Mesendoderm (in vitro differentiated cells): ENCODE results near the gene TRIM69.
"Not testable (repeated sequence)": the region's sequence is repeated elsewhere in the genome, so short reads cannot be mapped to it uniquely, and the experiment has no call there.

Experiments
- DNase-seq: peaks from one replicate; pipeline ENCODE4 v3.0.0; 2013
- H2AK5ac ChIP-seq: 2 replicates; pipeline ENCODE4 v1.6.1; 2013; ENCODE audit warnings: low read length, inconsistent platforms
- H2BK120ac ChIP-seq: 2 replicates; pipeline ENCODE4 v1.6.1; 2013; ENCODE audit warnings: low read depth, mild to moderate bottlenecking, low read length, moderate library complexity, mixed read lengths
- H2BK15ac ChIP-seq: replicated peaks from 2 replicates; pipeline ENCODE4 v1.6.1; 2013; ENCODE audit warnings: low read depth, mild to moderate bottlenecking, moderate library complexity
- H2BK5ac ChIP-seq: 2 replicates; pipeline ENCODE4 v1.6.1; 2013; ENCODE audit warnings: low read length, inconsistent platforms
- H3K18ac ChIP-seq: 2 replicates; pipeline ENCODE4 v1.6.1; 2013; ENCODE audit warnings: mild to moderate bottlenecking, low read length, mixed read lengths
- H3K23ac ChIP-seq: one replicate; pipeline ENCODE4 v1.6.1; 2013; ENCODE audit warnings: low read length
- H3K27ac ChIP-seq: 2 replicates; pipeline ENCODE4 v1.5.1; 2013; ENCODE audit warnings: low read depth, mild to moderate bottlenecking, inconsistent platforms, low read length, moderate library complexity
- H3K27me3 ChIP-seq: 2 replicates; pipeline ENCODE4 v1.6.1; 2013; ENCODE audit warnings: low read length, control low read depth, mild to moderate bottlenecking, inconsistent platforms; ENCODE audit not compliant: insufficient read depth, poor library complexity
- H3K36me3 ChIP-seq: 2 replicates; pipeline ENCODE4 v1.6.1; 2013; ENCODE audit warnings: low read length, inconsistent platforms; ENCODE audit not compliant: control insufficient read depth, insufficient read depth
- H3K4ac ChIP-seq: one replicate; pipeline ENCODE4 v1.6.1; 2013; ENCODE audit warnings: low read depth, mild to moderate bottlenecking, low read length, moderate library complexity
- H3K4me1 ChIP-seq: 2 replicates; pipeline ENCODE4 v1.6.1; 2013; ENCODE audit warnings: low read depth, low read length, inconsistent platforms; ENCODE audit not compliant: control insufficient read depth
- H3K4me2 ChIP-seq: 2 replicates; pipeline ENCODE4 v1.6.1; 2013; ENCODE audit warnings: low read length
- H3K4me3 ChIP-seq: 2 replicates; pipeline ENCODE4 v1.5.1; 2013; ENCODE audit warnings: mild to moderate bottlenecking, low read length
- H3K56ac ChIP-seq: one replicate; pipeline ENCODE4 v1.6.1; 2013; ENCODE audit warnings: low read length
- H3K79me1 ChIP-seq: 2 replicates; pipeline ENCODE4 v1.6.1; 2013; ENCODE audit warnings: low read length, inconsistent platforms
- H3K79me2 ChIP-seq: 2 replicates; pipeline ENCODE4 v1.6.1; 2013; ENCODE audit warnings: mild to moderate bottlenecking, low read length; ENCODE audit not compliant: control insufficient read depth, insufficient read depth
- H3K9ac ChIP-seq: 2 replicates; pipeline ENCODE4 v1.6.1; 2013; ENCODE audit warnings: low read length, inconsistent platforms
- H4K5ac ChIP-seq: one replicate; pipeline ENCODE4 v1.6.1; 2013; ENCODE audit warnings: low read length
- H4K8ac ChIP-seq: one replicate; pipeline ENCODE4 v1.6.1; 2013; ENCODE audit warnings: low read depth, mild to moderate bottlenecking, control low read depth, low read length, moderate library complexity
- WGBS: extraction: QIAGEN DNeasy Blood & Tissue Kit; methylation state at CpG from one replicate; pipeline ENCODE4 v1.1.7; 2013; ENCODE audit warnings: low lambda C conversion rate, missing lambda C conversion rate; ENCODE audit not compliant: insufficient coverage; ENCODE audit errors: extremely low coverage; 5-methylcytosine and 5-hydroxymethylcytosine counted together

Gene TRIM69

DNA sequence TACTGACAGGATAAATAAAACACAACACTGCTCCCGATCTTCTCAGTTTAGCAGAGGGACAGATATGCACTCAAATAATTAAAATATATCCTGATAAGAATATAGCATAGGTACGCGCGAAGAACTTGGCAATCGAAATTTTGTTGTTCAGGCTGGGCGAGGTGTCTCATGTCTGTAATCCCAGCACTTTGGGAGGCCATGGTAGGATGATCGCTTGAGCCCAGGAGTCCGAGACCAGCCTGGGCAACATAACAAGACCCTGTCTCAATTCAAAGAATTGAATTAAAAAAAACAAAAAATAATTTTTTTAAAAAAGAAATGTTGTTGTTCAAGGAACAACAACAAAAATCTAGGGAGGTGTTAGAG is 17.4 kb upstream of the TRIM69 start:
- no peak overlapping the region for H3K56ac ChIP-seq
- H4K8ac ChIP-seq: no peak overlapping the region
- H4K5ac ChIP-seq: no peak overlapping the region
- no peaks in the 10 kb centered on the region for H3K27me3 ChIP-seq
- no peak overlapping the region for H3K18ac ChIP-seq
- no peaks in the 10 kb centered on the region for H3K4me1 ChIP-seq
- no peaks in the 10 kb centered on the region for H3K79me1 ChIP-seq
- H2BK120ac ChIP-seq: no peak overlapping the region
- no peak overlapping the region for H3K4ac ChIP-seq
- no peak for DNase-seq
- H2BK15ac ChIP-seq: no peak overlapping the region
- H3K4me2 ChIP-seq: no peak overlapping the region
- H3K4me3 ChIP-seq: no peak overlapping the region
- H3K23ac ChIP-seq: no peak overlapping the region
- H3K27ac ChIP-seq: no peak overlapping the region
- H3K36me3 ChIP-seq: peaks cover 3% of the 10 kb centered on the region
- H2BK5ac ChIP-seq: no peak overlapping the region
- WGBS: no CpG with 5 or more reads among the region's 8 CpGs
- H3K79me2 ChIP-seq: peaks cover 2% of the 10 kb centered on the region
- H2AK5ac ChIP-seq: no peak overlapping the region
- no peak overlapping the region for H3K9ac ChIP-seq

DNA sequence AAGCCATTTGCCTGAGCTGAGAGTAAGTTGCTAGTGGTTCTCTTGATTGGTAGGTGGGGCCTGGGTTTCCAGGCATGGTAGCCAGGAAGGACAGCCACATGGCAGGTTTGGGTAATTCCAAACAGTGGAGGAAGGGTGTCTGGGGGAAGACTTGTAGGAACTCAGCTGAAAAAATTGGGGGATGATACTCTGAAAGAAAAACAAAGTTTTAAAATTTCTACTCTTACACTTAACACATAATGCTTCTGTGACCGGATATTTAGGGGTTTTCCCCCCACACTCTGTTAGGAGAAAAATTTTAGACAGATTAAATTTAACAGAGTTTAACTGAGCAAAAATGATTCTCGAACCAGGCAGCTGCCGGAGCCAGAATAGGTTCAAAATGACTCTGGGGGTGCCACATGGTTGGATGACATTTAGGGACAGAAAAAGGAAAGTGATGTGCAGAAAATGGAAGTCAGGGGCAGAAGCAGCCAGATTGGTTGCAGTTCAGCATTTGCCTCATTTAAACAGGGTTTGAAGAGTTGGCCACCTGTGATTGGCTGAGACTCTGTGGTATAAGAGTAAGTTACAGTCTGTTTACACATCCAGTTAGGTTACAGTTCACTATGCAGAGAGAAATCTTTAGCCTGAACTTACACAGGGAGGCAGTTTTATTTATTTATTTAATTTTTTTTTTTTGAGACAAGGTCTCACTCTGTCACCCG is 16.9 kb upstream of the TRIM69 start:
- peaks cover 3% of the 10 kb centered on the region for H3K36me3 ChIP-seq
- H3K4me1 ChIP-seq: no peaks in the 10 kb centered on the region
- H3K4ac ChIP-seq: no peak overlapping the region
- H4K8ac ChIP-seq: no peak overlapping the region
- H2BK15ac ChIP-seq: no peak overlapping the region
- H3K4me2 ChIP-seq: no peak overlapping the region
- no peak overlapping the region for H3K27ac ChIP-seq
- H3K27me3 ChIP-seq: no peaks in the 10 kb centered on the region
- no CpG with 5 or more reads among the region's 4 CpGs for WGBS
- H3K18ac ChIP-seq: no peak overlapping the region
- no peaks in the 10 kb centered on the region for H3K79me1 ChIP-seq
- H3K23ac ChIP-seq: no peak overlapping the region
- DNase-seq: no peak
- no peak overlapping the region for H4K5ac ChIP-seq
- H2AK5ac ChIP-seq: no peak overlapping the region
- no peak overlapping the region for H2BK5ac ChIP-seq
- H3K9ac ChIP-seq: no peak overlapping the region
- no peaks in the 10 kb centered on the region for H3K79me2 ChIP-seq
- no peak overlapping the region for H3K4me3 ChIP-seq
- H2BK120ac ChIP-seq: no peak overlapping the region
- H3K56ac ChIP-seq: no peak overlapping the region

DNA sequence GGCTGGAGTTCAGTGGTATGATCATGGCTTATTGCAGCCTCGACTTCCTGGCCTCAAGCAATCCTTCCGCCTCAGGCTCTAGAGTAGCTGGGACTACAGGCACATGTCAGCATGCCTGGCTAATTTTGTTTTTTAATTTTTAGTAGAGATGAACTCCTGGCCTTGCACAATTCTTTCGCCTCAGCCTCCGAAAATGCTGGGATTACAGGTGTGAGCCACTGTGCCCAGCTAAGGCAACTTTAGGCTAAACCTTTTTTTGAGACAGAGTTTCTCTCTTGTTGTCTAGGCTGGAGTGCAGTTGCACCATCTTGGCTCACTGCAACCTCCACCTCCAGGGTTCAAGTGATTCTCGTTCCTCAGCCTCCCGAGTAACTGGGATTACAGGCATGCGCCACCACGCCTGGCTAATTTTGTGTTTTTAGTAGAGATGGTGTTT is 16.3 kb upstream of the TRIM69 start:
- H3K4me3 ChIP-seq: not testable (repeated sequence)
- no CpG with 5 or more reads among the region's 8 CpGs for WGBS

DNA sequence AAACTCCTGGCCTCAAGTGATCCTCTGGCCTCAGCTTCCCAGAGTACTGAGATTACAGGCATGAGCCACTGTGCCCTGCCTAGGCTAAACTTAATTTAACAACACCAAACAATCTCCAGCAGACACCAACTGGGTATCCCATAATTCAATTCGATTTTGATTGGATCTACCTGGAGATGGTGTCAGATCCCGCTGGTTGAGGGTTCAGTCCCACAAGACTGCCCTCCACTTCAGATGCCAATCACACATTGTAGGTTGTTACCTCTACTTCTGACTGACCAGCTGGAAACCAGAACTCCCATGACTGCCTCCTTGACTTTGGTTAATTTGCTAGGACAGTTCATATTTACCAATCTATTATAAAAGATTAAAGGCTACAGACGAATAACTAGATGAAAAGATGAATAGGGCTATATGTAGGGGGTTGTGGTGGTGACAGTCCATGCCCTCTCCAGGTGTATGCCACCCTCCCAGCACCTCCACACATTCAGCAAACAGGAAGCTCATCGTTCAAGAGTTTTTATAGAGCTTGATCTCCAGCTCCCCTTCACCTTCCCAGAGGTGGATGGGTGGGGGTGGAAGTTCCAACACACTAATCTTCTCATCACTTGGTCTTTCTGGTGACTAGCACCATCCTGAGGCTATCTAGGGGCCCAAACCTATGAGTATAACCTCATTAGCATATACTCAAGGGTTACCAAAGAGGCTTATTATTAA is 15.7 kb upstream of the TRIM69 start:
- Histone ChIP-seq H3K4me2 (no peak overlapping the region), H3K36me3 (peaks cover 3% of the 10 kb centered on the region), H3K56ac (no peak overlapping the region), H3K4me3 (no peak overlapping the region), H2BK15ac (no peak overlapping the region), H3K4me1 (no peaks in the 10 kb centered on the region), H3K4ac (no peak overlapping the region), H2BK120ac (no peak overlapping the region), H3K18ac (no peak overlapping the region), H3K27ac (no peak overlapping the region), H4K8ac (no peak overlapping the region), H4K5ac (no peak overlapping the region), H3K9ac (no peak overlapping the region), H3K27me3 (no peaks in the 10 kb centered on the region), H2AK5ac (no peak overlapping the region), H3K79me2 (no peaks in the 10 kb centered on the region), H2BK5ac (no peak overlapping the region), H3K79me1 (no peaks in the 10 kb centered on the region), H3K23ac (no peak overlapping the region)
- WGBS: no CpG with 5 or more reads among the region's 4 CpGs
- no peak for DNase-seq

More for the DNA sequence above, 16.3 kb upstream of the TRIM69 start:
- H3K36me3 ChIP-seq, H3K4ac ChIP-seq, H3K79me2 ChIP-seq, H4K5ac ChIP-seq, H3K4me2 ChIP-seq, H3K9ac ChIP-seq, DNase-seq, H2BK15ac ChIP-seq, H4K8ac ChIP-seq, H3K4me1 ChIP-seq, H3K56ac ChIP-seq, H2BK120ac ChIP-seq, H3K23ac ChIP-seq, H3K79me1 ChIP-seq, H3K27me3 ChIP-seq, H2AK5ac ChIP-seq, H3K18ac ChIP-seq, H2BK5ac ChIP-seq, H3K27ac ChIP-seq: not testable (repeated sequence)

DNA sequence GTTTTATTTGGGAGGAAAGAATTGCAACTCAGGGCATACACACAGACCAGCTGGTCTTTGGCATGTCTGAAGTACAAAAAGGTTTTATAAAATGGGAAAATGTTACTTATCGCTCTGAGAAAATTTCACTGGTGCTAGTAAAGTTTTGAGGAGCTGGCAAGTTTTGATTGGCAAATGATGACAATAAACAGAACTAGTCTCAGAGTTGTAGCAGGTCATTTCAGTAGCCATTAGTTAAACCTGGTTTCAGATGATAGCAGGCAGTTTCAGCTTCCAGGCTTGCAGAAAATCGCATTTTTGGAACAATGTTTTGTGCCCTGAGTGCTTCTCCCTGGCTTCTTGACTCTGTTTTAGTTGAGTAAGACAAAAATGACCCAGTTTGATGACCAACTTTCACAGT is 14.3 kb upstream of the TRIM69 start:
- Histone ChIP-seq H3K4me2 (no peak overlapping the region), H3K4me1 (peaks cover 6% of the 10 kb centered on the region), H2BK15ac (no peak overlapping the region), H4K8ac (no peak overlapping the region), H4K5ac (no peak overlapping the region), H3K23ac (no peak overlapping the region), H3K9ac (no peak overlapping the region), H3K27ac (no peak overlapping the region), H2AK5ac (no peak overlapping the region), H3K56ac (no peak overlapping the region), H2BK5ac (no peak overlapping the region), H3K27me3 (no peaks in the 10 kb centered on the region), H3K18ac (no peak overlapping the region), H3K4me3 (no peak overlapping the region), H3K4ac (no peak overlapping the region), H3K79me1 (no peaks in the 10 kb centered on the region), H3K79me2 (no peaks in the 10 kb centered on the region), H2BK120ac (no peak overlapping the region), H3K36me3 (peaks cover under 1% of the 10 kb centered on the region)
- WGBS: no CpG with 5 or more reads among the region's 2 CpGs
- no peak for DNase-seq
